ENCODE results near the gene WEE2. TPM values are rescaled to one million over a fixed set of nuclear protein-coding genes. Genes with fewer than 3 reads are reported as not detected.

WEE2 gene
- total and polyA plus RNA-seq, 2 of the 13 experiments (the other 11 are each of a cell fraction or from before 2014, with no cell fraction given) = not detected

- in situ Hi-C loops (cut with HindIII; ENCODE audit: extremely low pct_ligation_motif_present, low pct_unique_long_range_greater_than_20kb) = no loop called here
- H3K4me1 ChIP-seq (ENCODE audit: insufficient read depth, low read length) = peaks cover 55% of the 10 kb centered on the region
These were observed 7.2 kb upstream of the WEE2 start for GRCh38 chr7:141700848-141701371.

More at GRCh38 chr7:141700848-141701371, 7.2 kb upstream of the WEE2 start:
- no TSS peak for BruUV-seq (replicated peaks)
- intact Hi-C loops (cut with micrococcal nuclease; ENCODE audit: unreplicated experiment) = loop anchor here (1.0 kb wide), 1 partner anchor 47 kb away; no protein-coding TSS in a partner anchor
- no peak for FAIRE-seq
- ChIA-PET POLR2A (interaction anchor here (1.5 to 2.9 kb wide), 3 partner anchors 11 to 150 kb away, joined by 4 to 17 read pairs (median 5); partner anchors contain the start of genes AGK and SSBP1), CTCF (ENCODE audit: low intra/inter-chr PET ratio, low total read pairs) (no interaction called here)
- Histone ChIP-seq H3K4me3 (replicated peaks in 1 of 3; ENCODE audit: insufficient read depth in 1 of 3, low read depth in 2 of 3, low read length in 3 of 3) (peak overlapping the region; percentile 46 to 85 (median 61); a peak in 4 of 6 replicates), H3K9ac (ENCODE audit: insufficient read depth, low read depth, low read length) (0 out of 2 replicates have a peak overlapping the region, but pooled peaks have one; percentile 21), H3K79me2 (ENCODE audit: insufficient read depth, low read length) (no peaks in the 10 kb centered on the region), H3K36me3 (replicated peaks in 1 of 2; ENCODE audit: control insufficient read depth in 1 of 2, insufficient read depth in 2 of 2, low read length in 2 of 2) (no peaks in the 10 kb centered on the region), H4K20me1 (ENCODE audit: insufficient read depth, low read length) (0 out of 2 replicates have a peak, but pooled peaks cover 2% of the 10 kb centered on the region), H3K4me2 (ENCODE audit: low read depth, low read length) (peak overlapping the region; percentile 78), H2AFZ (ENCODE audit: low read length) (no peak overlapping the region), H3K27me3 (ENCODE audit: control insufficient read depth in 1 of 2, insufficient read depth in 2 of 2, low read length in 2 of 2) (peaks cover 0 to 19% of the 10 kb centered on the region in 2 experiments; a peak in 3 of 5 replicates), H3K27ac (ENCODE audit: extremely low read length, insufficient read depth, low read length) (no peak overlapping the region), H3K9me3 (ENCODE audit: low read length) (no peaks in the 10 kb centered on the region)
- TF ChIP-seq SOX6 (IDR thresholded peaks at IDR 0.05) = no peak
- TF ChIP-seq SOX6 (CRISPR knock-in tag; IDR thresholded peaks at IDR 0.05) = no peak
- no peak for TF ChIP-seq ZNF687 (CRISPR knock-in tag; IDR thresholded peaks at IDR 0.05)
- no peak for TF ChIP-seq ZNF317 (CRISPR knock-in tag; IDR thresholded peaks at IDR 0.05)
- TF ChIP-seq ONECUT2 (CRISPR knock-in tag; IDR thresholded peaks at IDR 0.05) = no peak
- TF ChIP-seq ELF1 (CRISPR knock-in tag; IDR thresholded peaks at IDR 0.05) = no peak
- no peak for TF ChIP-seq ZNF589 (CRISPR knock-in tag; conservative IDR thresholded peaks at IDR 0.05)
- TF ChIP-seq ZNF460 (CRISPR knock-in tag; IDR thresholded peaks at IDR 0.05; ENCODE audit: borderline replicate concordance) = no peak
- no peak for TF ChIP-seq CTCF (CRISPR knock-in tag; IDR thresholded peaks at IDR 0.05)
- no peak for TF ChIP-seq NPAS2 (CRISPR knock-in tag; IDR thresholded peaks at IDR 0.05; ENCODE audit: borderline replicate concordance)
- no peak for TF ChIP-seq ZNF607 (CRISPR knock-in tag; IDR thresholded peaks at IDR 0.05; ENCODE audit: borderline replicate concordance)
- no peak for TF ChIP-seq ZNF770 (CRISPR knock-in tag; IDR thresholded peaks at IDR 0.05)
- TF ChIP-seq ZBTB14 (CRISPR knock-in tag; IDR thresholded peaks at IDR 0.05) = no peak
- TF ChIP-seq BCL6 (CRISPR knock-in tag; IDR thresholded peaks at IDR 0.05) = no peak
- TF ChIP-seq ZNF121 (CRISPR knock-in tag; IDR thresholded peaks at IDR 0.05) = no peak
- TF ChIP-seq ZKSCAN1 (IDR thresholded peaks at IDR 0.05; ENCODE audit: low read length) = no peak
- WGBS (ENCODE audit: low lambda C conversion rate) = 25% methylated on average over 20 of the region's 20 CpGs
- peak; percentile 20 for ATAC-seq
- no peak for DNase-seq (ENCODE audit: low spot score)
